H9 (cell line): ENCODE results near the gene ZBTB7A. TPM values are rescaled to one million over a fixed set of nuclear protein-coding genes. Genes with fewer than 3 reads are reported as not detected.

Source experiments
- DNase-seq: peaks from one replicate; pipeline ENCODE4 v3.0.0-alpha.2; 2017
- H2AFZ ChIP-seq: one replicate; pipeline ENCODE4 v1.6.1; 2013; ENCODE audit warnings: mild to moderate bottlenecking, low read length, control low read depth, moderate library complexity
- H2AK5ac ChIP-seq: 2 replicates; pipeline ENCODE4 v1.6.1; 2013; ENCODE audit warnings: low read length, control low read depth, mixed read lengths; ENCODE audit not compliant: insufficient read length
- H2BK120ac ChIP-seq: one replicate; pipeline ENCODE4 v1.6.1; 2013; ENCODE audit warnings: low read depth, mild to moderate bottlenecking, low read length, control low read depth, inconsistent platforms; ENCODE audit not compliant: poor library complexity, severe bottlenecking
- H2BK12ac ChIP-seq: 2 replicates; pipeline ENCODE4 v1.6.1; 2013; ENCODE audit warnings: low read length, control low read depth, mixed read lengths, low read depth; ENCODE audit not compliant: insufficient read length
- H2BK15ac ChIP-seq: 2 replicates; pipeline ENCODE4 v1.6.1; 2013; ENCODE audit warnings: low read depth, low read length, control low read depth
- H2BK20ac ChIP-seq: one replicate; pipeline ENCODE4 v1.6.1; 2013; ENCODE audit warnings: low read depth, mild to moderate bottlenecking, low read length, control low read depth, inconsistent platforms; ENCODE audit not compliant: poor library complexity, severe bottlenecking
- H2BK5ac ChIP-seq: 2 replicates; pipeline ENCODE4 v1.6.1; 2013; ENCODE audit warnings: low read length, control low read depth, mixed read lengths; ENCODE audit not compliant: insufficient read length
- H3K14ac ChIP-seq: 2 replicates; pipeline ENCODE4 v1.6.1; 2013; ENCODE audit warnings: low read length, control low read depth; ENCODE audit not compliant: insufficient read depth
- H3K18ac ChIP-seq: 2 replicates; pipeline ENCODE4 v1.6.1; 2013; ENCODE audit warnings: low read depth, mild to moderate bottlenecking, mixed read lengths, low read length, control low read depth; ENCODE audit not compliant: insufficient read length
- H3K23ac ChIP-seq: 2 replicates; pipeline ENCODE4 v1.6.1; 2013; ENCODE audit warnings: low read length, control low read depth, mixed read lengths, low read depth; ENCODE audit not compliant: insufficient read length
- H3K23me2 ChIP-seq: 2 replicates; pipeline ENCODE4 v1.6.1; 2013; ENCODE audit warnings: low read depth, mild to moderate bottlenecking, mixed read lengths, low read length, control low read depth; ENCODE audit not compliant: insufficient read length, poor library complexity, severe bottlenecking
- H3K27ac ChIP-seq: 2 replicates; pipeline ENCODE4 v1.5.1; 2013; ENCODE audit warnings: low read length, control low read depth, mixed read lengths, low read depth; ENCODE audit not compliant: insufficient read length
- H3K27me3 ChIP-seq: 2 replicates; pipeline ENCODE4 v1.6.1; 2013; ENCODE audit warnings: low read length, control low read depth, inconsistent platforms; ENCODE audit not compliant: insufficient read depth
- H3K4ac ChIP-seq: 2 replicates; pipeline ENCODE4 v1.6.1; 2013; ENCODE audit warnings: low read depth, mild to moderate bottlenecking, control low read depth, inconsistent platforms, low read length, moderate library complexity
- H3K4me1 ChIP-seq: 2 replicates; pipeline ENCODE4 v1.6.1; 2013; ENCODE audit warnings: low read length, control low read depth, inconsistent platforms; ENCODE audit not compliant: insufficient read depth
- H3K4me2 ChIP-seq: 2 replicates; pipeline ENCODE4 v1.6.1; 2013; ENCODE audit warnings: low read length, control low read depth, mixed read lengths; ENCODE audit not compliant: insufficient read length, insufficient read depth
- H3K56ac ChIP-seq: 2 replicates; pipeline ENCODE4 v1.6.1; 2013; ENCODE audit warnings: low read depth, mild to moderate bottlenecking, mixed read lengths, low read length, control low read depth; ENCODE audit not compliant: insufficient read length
- H3K79me1 ChIP-seq: 2 replicates; pipeline ENCODE4 v1.6.1; 2013; ENCODE audit warnings: low read depth, mild to moderate bottlenecking, moderate library complexity, low read length, control low read depth, inconsistent platforms; ENCODE audit not compliant: insufficient read depth, poor library complexity, severe bottlenecking
- H3K79me2 ChIP-seq: 2 replicates; pipeline ENCODE4 v1.6.1; 2013; ENCODE audit warnings: low read length, control low read depth, inconsistent platforms; ENCODE audit not compliant: insufficient read depth
- H3K9ac ChIP-seq: 2 replicates; pipeline ENCODE4 v1.6.1; 2013; ENCODE audit warnings: low read length, control low read depth, mixed read lengths; ENCODE audit not compliant: insufficient read length; ENCODE audit errors: extremely low read depth
- H3K9me3 ChIP-seq: one replicate; pipeline ENCODE4 v1.6.1; 2013; ENCODE audit warnings: low read depth, low read length, inconsistent platforms; ENCODE audit not compliant: control insufficient read depth
- H3T11ph ChIP-seq: one replicate; pipeline ENCODE4 v1.6.1; 2013; ENCODE audit warnings: mild to moderate bottlenecking, low read length, control low read depth, inconsistent platforms
- H4K20me1 ChIP-seq: one replicate; pipeline ENCODE4 v1.6.1; 2013; ENCODE audit not compliant: control insufficient read depth, insufficient read length, insufficient read depth
- H4K5ac ChIP-seq: 2 replicates; pipeline ENCODE4 v1.6.1; 2013; ENCODE audit warnings: low read depth, mild to moderate bottlenecking, mixed read lengths, low read length, control low read depth; ENCODE audit not compliant: insufficient read length
- H4K8ac ChIP-seq: replicated peaks from 2 replicates; pipeline ENCODE4 v1.6.1; 2013; ENCODE audit warnings: low read length, control low read depth, mixed read lengths, low read depth; ENCODE audit not compliant: insufficient read length
- H4K91ac ChIP-seq: 2 replicates; pipeline ENCODE4 v1.6.1; 2013; ENCODE audit warnings: low read depth, mild to moderate bottlenecking, moderate library complexity, mixed read lengths, low read length, control low read depth; ENCODE audit not compliant: insufficient read length
- H3K27ac Mint-ChIP-seq, 3 experiments: 2 replicates in 2 of 3; 3 replicates in 1 of 3; pipeline ENCODE4 v1.8.0; 2020 to 2021; ENCODE audit warnings: mixed read lengths in 3 of 3, mild to moderate bottlenecking in 1 of 3, moderate library complexity in 1 of 3
- H3K27me3 Mint-ChIP-seq: 2 replicates; pipeline ENCODE4 v1.8.0; 2021; ENCODE audit warnings: low read depth, mild to moderate bottlenecking, moderate library complexity, mixed read lengths
- H3K36me3 Mint-ChIP-seq, 3 experiments: 2 replicates in 2 of 3; 3 replicates in 1 of 3; pipeline ENCODE4 v1.8.0; 2020 to 2021; ENCODE audit warnings: low read depth in 3 of 3, mixed read lengths in 3 of 3; ENCODE audit not compliant: insufficient read depth in 1 of 3
- H3K4me1 Mint-ChIP-seq, 2 experiments: 2 replicates each; pipeline ENCODE4 v1.8.0; 2020; ENCODE audit warnings: mixed read lengths in 2 of 2
- H3K4me3 Mint-ChIP-seq, 2 experiments: 2 replicates in 1 of 2; 3 replicates in 1 of 2; pipeline ENCODE4 v1.8.0; 2020 to 2021; ENCODE audit warnings: mild to moderate bottlenecking in 2 of 2, mixed read lengths in 2 of 2, moderate library complexity in 1 of 2
- H3K9me3 Mint-ChIP-seq, 2 experiments: 2 replicates in 1 of 2; 3 replicates in 1 of 2; pipeline ENCODE4 v1.8.0; 2020; ENCODE audit warnings: mild to moderate bottlenecking in 2 of 2, mixed read lengths in 2 of 2, moderate library complexity in 1 of 2
- WGBS: extraction: QIAGEN DNeasy Blood & Tissue Kit; methylation state at CpG from one replicate; pipeline ENCODE4 v1.1.7; 2013; ENCODE audit warnings: missing lambda C conversion rate, low lambda C conversion rate, mixed read lengths; ENCODE audit not compliant: insufficient read length; ENCODE audit errors: extremely low coverage; 5-methylcytosine and 5-hydroxymethylcytosine counted together
- total RNA-seq: library from RNA; stranded (reverse); gene quantifications from 2 replicates; pipeline ENCODE4 v1.2.1, GENCODE V29; 2021
- TF ChIP-seq, protein P1 (sequence below): fragments of 200-600 bp; sonication (generic); conservative IDR thresholded peaks from 3 replicates; pipeline ENCODE4 v1.8.0; 2021; ENCODE audit warnings: antibody characterized with exemption, mild to moderate bottlenecking

Gene ZBTB7A
- total RNA-seq, 1 experiment from 2014 or later, result 24.9 TPM

DNA sequence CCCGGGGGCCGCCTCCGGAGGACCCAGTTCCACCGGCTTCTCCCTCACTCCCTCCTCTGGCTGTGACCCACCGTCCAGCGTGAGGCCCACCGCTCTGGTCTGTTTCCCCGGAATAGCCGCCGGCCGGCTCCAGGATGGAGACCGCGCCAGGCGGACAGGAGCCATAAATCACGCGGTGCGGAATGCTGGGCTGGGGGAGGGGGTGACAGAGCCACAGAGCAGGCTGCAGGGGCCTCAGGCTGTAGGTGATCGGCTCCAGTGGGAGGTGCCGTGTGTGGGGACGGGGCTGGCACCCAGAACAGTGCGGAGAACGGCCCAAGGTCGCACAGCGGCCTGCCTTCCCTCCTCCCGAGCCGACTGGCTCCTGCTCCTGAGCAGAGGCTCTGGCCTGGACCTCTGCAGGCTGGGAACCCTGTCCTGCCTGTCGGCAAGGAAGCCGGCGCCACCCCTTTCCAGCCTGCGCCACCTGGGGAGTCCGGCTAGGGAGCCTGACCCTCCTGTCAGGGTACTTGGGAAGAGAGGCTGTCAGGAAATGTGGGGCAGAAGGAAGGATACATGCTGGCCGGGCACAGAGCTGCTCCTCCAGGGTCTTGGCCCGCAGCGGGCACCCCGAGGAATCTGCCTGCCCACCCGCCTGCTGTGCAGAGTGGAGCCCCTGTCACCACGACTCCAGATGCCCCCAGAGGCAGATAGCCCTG is 50.8 kb downstream of the ZBTB7A start:
- Histone ChIP-seq H3K9ac (no peak overlapping the region), H3K9me3 (no peaks in the 10 kb centered on the region), H4K8ac (no peak overlapping the region), H3K27ac (no peak overlapping the region), H3K79me2 (peaks cover 9% of the 10 kb centered on the region; the same call in 1 of the 2 replicates), H4K91ac (no peak overlapping the region), H3K4me1 (no peaks in the 10 kb centered on the region), H4K5ac (no peak overlapping the region), H3T11ph (no peak overlapping the region), H3K79me1 (peaks cover 13% of the 10 kb centered on the region), H2BK5ac (no peak overlapping the region), H2BK120ac (no peak overlapping the region), H3K4me2 (no peak overlapping the region), H3K56ac (no peak overlapping the region), H3K23me2 (no peaks in the 10 kb centered on the region), H3K18ac (no peak overlapping the region), H2BK15ac (no peak overlapping the region), H2BK20ac (no peak overlapping the region), H3K14ac (no peak overlapping the region), H2AFZ (no peak overlapping the region), H3K4ac (no peak overlapping the region), H2BK12ac (no peak overlapping the region), H2AK5ac (no peak overlapping the region), H4K20me1 (no peaks in the 10 kb centered on the region), H3K27me3 (no peaks in the 10 kb centered on the region), H3K23ac (no peak overlapping the region)
- Mint-ChIP-seq H3K9me3 (no peaks in the 10 kb centered on the region), H3K4me3 (no peak overlapping the region), H3K27me3 (no peaks in the 10 kb centered on the region), H3K36me3 (peaks cover 11 to 39% (median 28%) of the 10 kb centered on the region in 3 experiments; a peak in 6 of 7 replicates), H3K4me1 (peaks cover 0 to 11% of the 10 kb centered on the region in 2 experiments; a peak in 2 of 4 replicates), H3K27ac (peak overlapping the region in 1 of 3 experiments; percentile 76; a peak in 1 of 7 replicates)
- TF ChIP-seq, protein P1, sequence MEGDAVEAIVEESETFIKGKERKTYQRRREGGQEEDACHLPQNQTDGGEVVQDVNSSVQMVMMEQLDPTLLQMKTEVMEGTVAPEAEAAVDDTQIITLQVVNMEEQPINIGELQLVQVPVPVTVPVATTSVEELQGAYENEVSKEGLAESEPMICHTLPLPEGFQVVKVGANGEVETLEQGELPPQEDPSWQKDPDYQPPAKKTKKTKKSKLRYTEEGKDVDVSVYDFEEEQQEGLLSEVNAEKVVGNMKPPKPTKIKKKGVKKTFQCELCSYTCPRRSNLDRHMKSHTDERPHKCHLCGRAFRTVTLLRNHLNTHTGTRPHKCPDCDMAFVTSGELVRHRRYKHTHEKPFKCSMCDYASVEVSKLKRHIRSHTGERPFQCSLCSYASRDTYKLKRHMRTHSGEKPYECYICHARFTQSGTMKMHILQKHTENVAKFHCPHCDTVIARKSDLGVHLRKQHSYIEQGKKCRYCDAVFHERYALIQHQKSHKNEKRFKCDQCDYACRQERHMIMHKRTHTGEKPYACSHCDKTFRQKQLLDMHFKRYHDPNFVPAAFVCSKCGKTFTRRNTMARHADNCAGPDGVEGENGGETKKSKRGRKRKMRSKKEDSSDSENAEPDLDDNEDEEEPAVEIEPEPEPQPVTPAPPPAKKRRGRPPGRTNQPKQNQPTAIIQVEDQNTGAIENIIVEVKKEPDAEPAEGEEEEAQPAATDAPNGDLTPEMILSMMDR, result no peak
- no CpG with 5 or more reads among the region's 37 CpGs for WGBS
- DNase-seq, result no peak
